ENCODE measurements around the gene CNR1.

CNR1 gene

DNA sequence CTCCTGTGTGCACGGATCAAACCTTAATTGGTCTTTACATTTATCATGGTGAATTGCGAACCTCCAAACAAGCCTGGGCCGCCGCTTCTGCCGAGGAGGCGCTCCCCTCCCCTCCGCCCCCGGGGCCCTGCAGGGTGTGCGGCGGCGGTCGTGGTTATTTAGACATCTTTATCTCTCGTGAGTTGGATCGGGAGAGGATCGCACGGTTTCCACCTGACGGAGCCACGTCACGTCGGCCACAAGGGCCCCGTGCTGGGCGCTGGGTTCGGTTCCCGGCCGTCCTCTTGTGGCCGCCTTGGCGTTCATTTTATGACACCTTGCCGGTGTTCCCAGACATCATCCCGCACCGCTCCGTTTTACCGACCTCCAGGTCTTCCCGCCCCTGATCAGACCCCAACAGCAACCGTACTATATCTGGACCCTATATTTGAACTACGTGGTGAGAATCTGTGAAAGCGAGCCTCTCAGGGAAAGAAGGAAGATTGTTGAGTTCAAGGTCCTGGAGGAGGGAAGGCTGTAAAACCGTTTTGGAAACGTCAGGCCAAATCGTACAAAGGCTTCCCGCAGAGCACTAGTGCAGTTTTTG lies 1.3 kb upstream of the CNR1 start:
- Histone ChIP-seq H3K27me3 (peaks cover 99% of the 10 kb centered on the region), H3K36me3 (no peaks in the 10 kb centered on the region), H3K4me1 (ENCODE audit: control insufficient read depth in 1 of 2, insufficient read depth in 1 of 2, low read depth in 1 of 2, low read length in 1 of 2) (peaks cover 14 to 18% of the 10 kb centered on the region in 2 experiments), H3K4me3 (ENCODE audit: low read depth in 1 of 2, low read length in 1 of 2) (no peak overlapping the region), H3K27ac (no peak overlapping the region), H3K9me3 (no peaks in the 10 kb centered on the region)
- TF ChIP-seq CTCF (IDR thresholded peaks at IDR 0.05), result no peak

GRCh38 chr6:88166493-88167351 lies 575 bp upstream of the CNR1 start:
- Histone ChIP-seq H3K4me3 (ENCODE audit: low read depth in 1 of 2, low read length in 1 of 2) (peak overlapping the region; percentile 14 to 55), H3K27me3 (peaks cover 99% of the 10 kb centered on the region), H3K4me1 (ENCODE audit: control insufficient read depth in 1 of 2, insufficient read depth in 1 of 2, low read depth in 1 of 2, low read length in 1 of 2) (peaks cover 14 to 18% of the 10 kb centered on the region in 2 experiments), H3K9me3 (no peaks in the 10 kb centered on the region), H3K36me3 (no peaks in the 10 kb centered on the region), H3K27ac (no peak overlapping the region)
- TF ChIP-seq CTCF (IDR thresholded peaks at IDR 0.05), result no peak

DNA sequence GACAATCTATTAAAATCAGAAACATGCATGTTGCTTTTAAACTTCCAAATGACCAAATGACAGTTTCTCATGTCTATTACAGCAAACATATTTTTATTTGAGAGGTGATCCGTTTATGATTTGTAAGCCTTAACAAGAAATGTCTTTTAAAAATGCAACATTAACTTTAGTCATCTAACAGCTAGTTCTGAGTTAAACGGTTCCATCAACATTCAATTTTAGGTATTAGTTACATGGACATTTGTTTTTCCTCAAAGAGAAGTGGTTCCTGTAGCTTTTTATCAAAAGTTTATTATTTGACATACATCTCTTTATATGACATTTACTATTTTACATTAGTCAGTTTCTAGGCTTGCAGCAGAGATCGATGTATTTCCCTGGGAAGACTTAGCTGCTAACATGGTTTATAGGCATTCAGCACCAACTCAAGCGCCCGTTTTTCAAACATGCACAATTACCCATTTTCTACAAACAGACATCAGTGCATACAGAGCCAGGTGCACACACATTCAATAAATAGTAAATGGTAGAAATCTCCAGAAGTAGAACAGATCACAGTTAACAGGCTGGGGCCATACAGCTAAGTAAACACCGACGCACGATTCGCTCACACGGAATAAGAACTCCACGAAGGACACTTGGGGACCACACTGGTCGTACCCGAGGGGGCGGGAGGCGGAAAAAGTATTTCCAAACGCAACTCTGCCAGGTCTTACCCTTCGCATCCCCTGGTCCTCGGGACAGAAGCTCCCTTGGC lies 882 bp downstream of the CNR1 start:
- H3K27me3 ChIP-seq, result peaks cover 100% of the 10 kb centered on the region
- H3K4me1 ChIP-seq (ENCODE audit: control insufficient read depth in 1 of 2, insufficient read depth in 1 of 2, low read depth in 1 of 2, low read length in 1 of 2), result peaks cover 14 to 18% of the 10 kb centered on the region in 2 experiments
- no peak for TF ChIP-seq CTCF (IDR thresholded peaks at IDR 0.05)
- H3K27ac ChIP-seq, result no peak overlapping the region
- no peaks in the 10 kb centered on the region for H3K9me3 ChIP-seq
- peak overlapping the region in 1 of 2 experiments; percentile 55 for H3K4me3 ChIP-seq (ENCODE audit: low read depth in 1 of 2, low read length in 1 of 2)
- H3K36me3 ChIP-seq, result no peaks in the 10 kb centered on the region

- H3K4me3 ChIP-seq (ENCODE audit: low read depth in 1 of 2, low read length in 1 of 2), result no peak overlapping the region
- H3K27ac ChIP-seq, result no peak overlapping the region
- no peak for TF ChIP-seq CTCF (IDR thresholded peaks at IDR 0.05)
- no peaks in the 10 kb centered on the region for H3K36me3 ChIP-seq
- no peaks in the 10 kb centered on the region for H3K9me3 ChIP-seq
- H3K4me1 ChIP-seq (ENCODE audit: control insufficient read depth in 1 of 2, insufficient read depth in 1 of 2, low read depth in 1 of 2, low read length in 1 of 2), result peaks cover 14 to 18% of the 10 kb centered on the region in 2 experiments
- peaks cover 90% of the 10 kb centered on the region for H3K27me3 ChIP-seq
These were observed 2.1 kb downstream of the CNR1 start for GRCh38 chr6:88164061-88164460.

DNA sequence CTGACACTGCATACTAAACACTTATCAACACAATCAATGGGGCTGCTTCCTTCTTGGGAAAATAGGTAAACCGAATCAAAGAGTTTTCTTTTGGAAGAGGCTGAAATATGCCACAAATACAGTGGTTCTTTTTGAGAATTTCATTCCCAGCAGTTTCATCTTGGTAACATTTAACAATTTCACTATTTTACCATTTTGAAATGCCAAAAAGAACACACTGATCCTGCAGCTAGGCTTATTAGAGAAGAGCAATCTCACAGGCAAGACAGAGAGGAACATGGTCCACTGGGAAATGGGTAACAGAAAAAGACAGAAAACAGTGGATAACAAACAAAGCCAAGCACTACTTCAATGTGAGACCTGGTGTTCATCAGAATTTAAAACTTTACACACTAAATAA lies 2.5 kb downstream of the CNR1 start:
- no peaks in the 10 kb centered on the region for H3K36me3 ChIP-seq
- H3K4me1 ChIP-seq (ENCODE audit: control insufficient read depth in 1 of 2, insufficient read depth in 1 of 2, low read depth in 1 of 2, low read length in 1 of 2), result peaks cover 14 to 18% of the 10 kb centered on the region in 2 experiments
- H3K27me3 ChIP-seq, result peaks cover 88% of the 10 kb centered on the region
- no peak overlapping the region for H3K4me3 ChIP-seq (ENCODE audit: low read depth in 1 of 2, low read length in 1 of 2)
- H3K27ac ChIP-seq, result no peak overlapping the region
- no peak for TF ChIP-seq CTCF (IDR thresholded peaks at IDR 0.05)
- no peaks in the 10 kb centered on the region for H3K9me3 ChIP-seq

All from neutrophil (primary cell).